ENCODE results near the gene RAB19. TPM values are rescaled to one million over a fixed set of nuclear protein-coding genes. Genes with fewer than 3 reads are reported as not detected.

Gene RAB19
- total and polyA plus RNA-seq, 2 of the 13 experiments (the other 11 are each of a cell fraction or from before 2014, with no cell fraction given), result 0.31 TPM; not detected in 1

DNA sequence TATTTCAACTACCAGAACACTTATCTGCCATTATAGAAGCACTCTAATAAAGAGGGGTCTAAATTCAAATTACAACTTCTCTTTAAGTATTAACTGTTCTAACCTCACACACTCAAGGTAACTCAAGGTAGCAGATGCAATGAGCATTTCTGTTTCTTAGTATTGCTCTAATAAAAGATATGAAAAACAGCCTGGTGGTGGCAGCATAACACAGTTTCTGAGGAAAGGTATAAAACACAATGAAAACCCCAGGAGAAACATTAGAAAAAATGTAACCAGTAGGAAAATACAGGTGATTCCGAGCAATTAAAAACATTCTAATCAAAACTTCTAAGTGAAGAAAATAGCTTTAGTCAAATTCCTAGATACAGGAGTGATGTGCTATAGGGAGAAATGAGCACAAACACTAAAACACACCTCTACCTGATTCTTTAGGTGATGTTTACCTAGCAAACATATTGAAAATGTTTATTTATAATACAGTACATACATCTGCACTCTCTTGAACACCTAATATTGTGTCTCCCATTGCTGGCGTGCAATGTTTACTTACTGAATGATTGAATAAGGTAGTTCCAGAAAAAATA, 72.0 kb downstream of the RAB19 start:
- no peaks in the 10 kb centered on the region for H3K9me3 ChIP-seq (ENCODE audit: low read length)
- peaks cover 0 to 9% of the 10 kb centered on the region in 2 experiments; a peak in 1 of 5 replicates for H3K36me3 ChIP-seq (replicated peaks in 1 of 2; ENCODE audit: control insufficient read depth in 1 of 2, insufficient read depth in 2 of 2, low read length in 2 of 2)
- no peak overlapping the region for H3K9ac ChIP-seq (ENCODE audit: insufficient read depth, low read depth, low read length)
- peaks cover 33% of the 10 kb centered on the region for H4K20me1 ChIP-seq (ENCODE audit: insufficient read depth, low read length)
- intact Hi-C loops (cut with micrococcal nuclease; ENCODE audit: unreplicated experiment) (loop anchor here (1.0 kb wide), 1 partner anchor 17 kb away; no protein-coding TSS in a partner anchor), in situ Hi-C loops (cut with HindIII; ENCODE audit: extremely low pct_ligation_motif_present, low pct_unique_long_range_greater_than_20kb) (no loop called here)
- POLR2A ChIA-PET, result interaction anchor here (0.7 kb wide), 1 partner anchor 427 kb away, joined by 3 read pairs; no protein-coding TSS in a partner anchor
- CTCF ChIA-PET (ENCODE audit: low intra/inter-chr PET ratio, low total read pairs), result interaction anchor here (0.7 to 1.9 kb wide), 4 partner anchors 17 to 178 kb away, joined by 3 to 22 read pairs (median 4); no protein-coding TSS in a partner anchor
- DNase-seq (ENCODE audit: low spot score) (peak; percentile 46), FAIRE-seq (no peak), ATAC-seq (no peak)
- H3K27me3 ChIP-seq (ENCODE audit: control insufficient read depth in 1 of 2, insufficient read depth in 2 of 2, low read length in 2 of 2), result no peaks in the 10 kb centered on the region
- H3K4me3 ChIP-seq (replicated peaks in 1 of 3; ENCODE audit: insufficient read depth in 1 of 3, low read depth in 2 of 3, low read length in 3 of 3), result no peak overlapping the region
- peaks cover 28% of the 10 kb centered on the region for H3K4me1 ChIP-seq (ENCODE audit: insufficient read depth, low read length)
- TF ChIP-seq SMC3 (IDR thresholded peaks at IDR 0.05; ENCODE audit: low read length) (0 out of 2 replicates have a peak, but pooled peaks have one; percentile 24), KDM5A (IDR thresholded peaks at IDR 0.05; ENCODE audit: borderline replicate concordance, low read length) (0 out of 2 replicates have a peak, but pooled peaks have one; percentile 15), CTCF (CRISPR knock-in tag; IDR thresholded peaks at IDR 0.05) (peak; percentile 59), KLF13 (CRISPR knock-in tag; IDR thresholded peaks at IDR 0.05) (no peak), RAD21 (CRISPR knock-in tag; IDR thresholded peaks at IDR 0.05) (peak; percentile 43), GATAD2A (CRISPR knock-in tag; IDR thresholded peaks at IDR 0.05) (0 out of 2 replicates have a peak, but pooled peaks have one; percentile 11), ZNF724P (CRISPR knock-in tag; IDR thresholded peaks at IDR 0.05; ENCODE audit: borderline replicate concordance) (no peak), ARID3A (IDR thresholded peaks at IDR 0.05; ENCODE audit: low read depth, low read length) (peak; percentile 88), STAG1 (CRISPR knock-in tag; IDR thresholded peaks at IDR 0.05) (peak; percentile 64)
- TF ChIP-seq, protein P1, sequence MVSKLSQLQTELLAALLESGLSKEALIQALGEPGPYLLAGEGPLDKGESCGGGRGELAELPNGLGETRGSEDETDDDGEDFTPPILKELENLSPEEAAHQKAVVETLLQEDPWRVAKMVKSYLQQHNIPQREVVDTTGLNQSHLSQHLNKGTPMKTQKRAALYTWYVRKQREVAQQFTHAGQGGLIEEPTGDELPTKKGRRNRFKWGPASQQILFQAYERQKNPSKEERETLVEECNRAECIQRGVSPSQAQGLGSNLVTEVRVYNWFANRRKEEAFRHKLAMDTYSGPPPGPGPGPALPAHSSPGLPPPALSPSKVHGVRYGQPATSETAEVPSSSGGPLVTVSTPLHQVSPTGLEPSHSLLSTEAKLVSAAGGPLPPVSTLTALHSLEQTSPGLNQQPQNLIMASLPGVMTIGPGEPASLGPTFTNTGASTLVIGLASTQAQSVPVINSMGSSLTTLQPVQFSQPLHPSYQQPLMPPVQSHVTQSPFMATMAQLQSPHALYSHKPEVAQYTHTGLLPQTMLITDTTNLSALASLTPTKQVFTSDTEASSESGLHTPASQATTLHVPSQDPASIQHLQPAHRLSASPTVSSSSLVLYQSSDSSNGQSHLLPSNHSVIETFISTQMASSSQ (IDR thresholded peaks at IDR 0.05; ENCODE audit: low read depth), result no peak
- TF ChIP-seq, protein P1 (CRISPR knock-in tag; IDR thresholded peaks at IDR 0.05; ENCODE audit: borderline replicate concordance), result no peak
- 34% methylated on average over 2 of the region's 2 CpGs for WGBS (ENCODE audit: low lambda C conversion rate)
- no TSS peak for BruUV-seq (replicated peaks)
- no peak overlapping the region for H3K4me2 ChIP-seq (ENCODE audit: low read depth, low read length)
- H3K27ac ChIP-seq (ENCODE audit: extremely low read length, insufficient read depth, low read length), result no peak overlapping the region
- H3K79me2 ChIP-seq (ENCODE audit: insufficient read depth, low read length), result peaks cover 67% of the 10 kb centered on the region
- H2AFZ ChIP-seq (ENCODE audit: low read length), result no peak overlapping the region

All from HepG2 (cell line).